Erythroblast (primary cell): Measurements from ENCODE around the gene TNNI2.

Source experiments
- GATA1 ChIP-seq: IDR thresholded peaks from 2 replicates; pipeline ENCODE4 v1.6.1; 2011; ENCODE audit warnings: low read depth, mild to moderate bottlenecking, control low read depth, low read length, moderate library complexity
- POLR2A ChIP-seq: IDR thresholded peaks from 2 replicates; pipeline ENCODE4 v1.6.1; 2011; ENCODE audit warnings: mild to moderate bottlenecking, low read length

GRCh38 chr11:1883346-1884302, 44.8 kb downstream of the TNNI2 start:
- no peak for TF ChIP-seq POLR2A
- no peak for TF ChIP-seq GATA1
